GM18508 (cell line): ENCODE measurements around the gene HOXB2.

Experiments used
- ATAC-seq: cut with Tn5 transposase; IDR thresholded peaks from one replicate; pipeline ENCODE4 v1.9.1; 2021; ENCODE audit warnings: moderate number of reproducible peaks; ENCODE audit not compliant: insufficient read depth, unreplicated experiment

Gene HOXB2

DNA sequence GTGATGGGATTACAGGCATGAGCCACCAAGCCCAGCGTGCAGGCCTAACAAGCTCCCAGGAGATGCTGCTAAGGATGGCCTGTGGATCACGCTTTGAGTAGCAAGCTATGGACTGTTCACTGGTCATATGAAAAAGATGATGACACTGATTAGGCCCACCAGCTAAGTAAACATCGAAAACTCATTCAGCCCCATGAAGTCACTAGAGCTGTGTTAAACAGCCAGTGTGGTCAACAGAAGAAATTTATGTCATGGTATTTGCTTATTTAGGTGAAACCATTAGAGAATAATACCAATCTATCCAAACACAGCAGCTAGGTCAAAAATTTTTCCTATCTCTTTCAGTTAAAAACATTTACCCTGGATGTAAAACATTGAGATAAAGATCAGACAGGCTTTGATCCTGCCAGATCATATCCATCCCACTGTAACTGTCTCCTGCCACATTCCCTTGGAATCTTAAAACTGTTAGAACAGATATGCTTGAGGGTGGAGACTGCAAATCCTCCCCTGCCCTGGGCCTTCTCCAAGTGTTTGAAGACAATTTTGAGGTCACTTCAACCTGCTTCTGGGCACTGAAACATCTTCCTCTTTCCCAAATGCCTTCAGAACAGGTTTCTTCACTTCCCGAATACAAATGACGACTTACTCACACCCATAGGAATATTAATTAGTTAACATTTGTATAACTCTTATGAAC lies 45.0 kb downstream of the HOXB2 start:
- ATAC-seq = no peak

DNA sequence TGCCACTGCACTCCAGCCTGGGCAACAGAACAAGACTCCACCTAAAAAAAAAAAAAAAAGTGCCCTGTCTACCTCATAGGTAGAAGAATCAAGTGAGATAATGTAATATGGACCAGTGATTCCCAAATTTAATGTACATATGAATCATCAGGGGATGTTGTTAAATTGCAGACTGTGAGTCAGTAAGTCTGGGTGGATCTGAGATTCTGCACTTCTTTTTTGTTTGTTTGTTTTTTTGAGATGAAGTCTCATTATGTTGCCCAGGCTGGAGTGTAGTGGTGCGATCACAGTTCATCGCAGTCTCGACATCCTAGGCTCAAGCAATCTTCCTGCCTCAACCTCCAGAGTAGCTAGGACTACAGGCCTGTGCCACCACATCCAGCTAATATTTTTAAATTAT lies 45.7 kb downstream of the HOXB2 start:
- no peak for ATAC-seq

DNA sequence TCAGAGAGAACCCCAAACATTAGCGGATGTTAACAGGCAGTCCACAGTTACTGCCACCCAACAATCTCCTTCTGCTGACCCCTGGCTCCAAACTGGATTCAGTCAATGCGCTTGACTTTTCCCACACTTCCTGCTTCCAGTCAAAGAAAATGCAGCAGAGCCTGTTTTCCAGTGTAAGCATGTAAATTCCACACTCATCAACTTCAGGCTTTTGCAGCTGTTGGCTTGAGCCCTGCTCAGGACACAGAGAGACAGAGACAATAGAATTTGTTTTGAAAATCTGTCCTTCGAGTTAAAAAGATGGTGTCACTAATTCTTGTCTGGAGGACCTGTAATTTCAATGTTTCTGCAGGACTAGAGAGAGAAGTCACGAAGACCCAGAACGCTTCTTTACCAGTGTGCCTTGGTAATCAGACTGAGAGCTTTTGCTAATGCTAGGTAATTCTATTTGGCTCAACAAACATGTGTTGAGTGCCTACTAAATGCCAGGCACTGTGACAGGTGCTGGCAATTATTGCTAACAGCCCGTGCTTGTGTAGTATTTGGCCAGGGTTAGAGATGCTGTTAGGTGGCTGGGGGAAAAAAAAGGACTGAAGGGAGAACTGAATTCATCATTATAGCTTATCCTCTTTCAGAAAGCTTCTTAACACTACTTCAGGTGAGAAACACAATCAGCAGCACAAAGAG lies 46.6 kb downstream of the HOXB2 start:
- ATAC-seq = no peak

GRCh38 chr17:48497103-48497502 lies 47.8 kb downstream of the HOXB2 start:
- ATAC-seq = no peak

- ATAC-seq = no peak
Observed at GRCh38 chr17:48494335-48494734, 50.6 kb downstream of the HOXB2 start.
